H9 (cell line): ENCODE data around the gene NLRP1. TPM values are rescaled to one million over a fixed set of nuclear protein-coding genes. Genes with fewer than 3 reads are reported as not detected.

ENCODE experiments used
- DNase-seq: peaks from one replicate; pipeline ENCODE4 v3.0.0-alpha.2; 2017
- H2AFZ ChIP-seq: one replicate; pipeline ENCODE4 v1.6.1; 2013; ENCODE audit warnings: mild to moderate bottlenecking, low read length, control low read depth, moderate library complexity
- H2AK5ac ChIP-seq: 2 replicates; pipeline ENCODE4 v1.6.1; 2013; ENCODE audit warnings: low read length, control low read depth, mixed read lengths; ENCODE audit not compliant: insufficient read length
- H2BK120ac ChIP-seq: one replicate; pipeline ENCODE4 v1.6.1; 2013; ENCODE audit warnings: low read depth, mild to moderate bottlenecking, low read length, control low read depth, inconsistent platforms; ENCODE audit not compliant: poor library complexity, severe bottlenecking
- H2BK12ac ChIP-seq: 2 replicates; pipeline ENCODE4 v1.6.1; 2013; ENCODE audit warnings: low read length, control low read depth, mixed read lengths, low read depth; ENCODE audit not compliant: insufficient read length
- H2BK15ac ChIP-seq: 2 replicates; pipeline ENCODE4 v1.6.1; 2013; ENCODE audit warnings: low read depth, low read length, control low read depth
- H2BK20ac ChIP-seq: one replicate; pipeline ENCODE4 v1.6.1; 2013; ENCODE audit warnings: low read depth, mild to moderate bottlenecking, low read length, control low read depth, inconsistent platforms; ENCODE audit not compliant: poor library complexity, severe bottlenecking
- H2BK5ac ChIP-seq: 2 replicates; pipeline ENCODE4 v1.6.1; 2013; ENCODE audit warnings: low read length, control low read depth, mixed read lengths; ENCODE audit not compliant: insufficient read length
- H3K14ac ChIP-seq: 2 replicates; pipeline ENCODE4 v1.6.1; 2013; ENCODE audit warnings: low read length, control low read depth; ENCODE audit not compliant: insufficient read depth
- H3K18ac ChIP-seq: 2 replicates; pipeline ENCODE4 v1.6.1; 2013; ENCODE audit warnings: low read depth, mild to moderate bottlenecking, mixed read lengths, low read length, control low read depth; ENCODE audit not compliant: insufficient read length
- H3K23ac ChIP-seq: 2 replicates; pipeline ENCODE4 v1.6.1; 2013; ENCODE audit warnings: low read length, control low read depth, mixed read lengths, low read depth; ENCODE audit not compliant: insufficient read length
- H3K23me2 ChIP-seq: 2 replicates; pipeline ENCODE4 v1.6.1; 2013; ENCODE audit warnings: low read depth, mild to moderate bottlenecking, mixed read lengths, low read length, control low read depth; ENCODE audit not compliant: insufficient read length, poor library complexity, severe bottlenecking
- H3K27ac ChIP-seq: 2 replicates; pipeline ENCODE4 v1.5.1; 2013; ENCODE audit warnings: low read length, control low read depth, mixed read lengths, low read depth; ENCODE audit not compliant: insufficient read length
- H3K27me3 ChIP-seq: 2 replicates; pipeline ENCODE4 v1.6.1; 2013; ENCODE audit warnings: low read length, control low read depth, inconsistent platforms; ENCODE audit not compliant: insufficient read depth
- H3K4ac ChIP-seq: 2 replicates; pipeline ENCODE4 v1.6.1; 2013; ENCODE audit warnings: low read depth, mild to moderate bottlenecking, control low read depth, inconsistent platforms, low read length, moderate library complexity
- H3K4me1 ChIP-seq: 2 replicates; pipeline ENCODE4 v1.6.1; 2013; ENCODE audit warnings: low read length, control low read depth, inconsistent platforms; ENCODE audit not compliant: insufficient read depth
- H3K4me2 ChIP-seq: 2 replicates; pipeline ENCODE4 v1.6.1; 2013; ENCODE audit warnings: low read length, control low read depth, mixed read lengths; ENCODE audit not compliant: insufficient read length, insufficient read depth
- H3K56ac ChIP-seq: 2 replicates; pipeline ENCODE4 v1.6.1; 2013; ENCODE audit warnings: low read depth, mild to moderate bottlenecking, mixed read lengths, low read length, control low read depth; ENCODE audit not compliant: insufficient read length
- H3K79me1 ChIP-seq: 2 replicates; pipeline ENCODE4 v1.6.1; 2013; ENCODE audit warnings: low read depth, mild to moderate bottlenecking, moderate library complexity, low read length, control low read depth, inconsistent platforms; ENCODE audit not compliant: insufficient read depth, poor library complexity, severe bottlenecking
- H3K79me2 ChIP-seq: 2 replicates; pipeline ENCODE4 v1.6.1; 2013; ENCODE audit warnings: low read length, control low read depth, inconsistent platforms; ENCODE audit not compliant: insufficient read depth
- H3K9ac ChIP-seq: 2 replicates; pipeline ENCODE4 v1.6.1; 2013; ENCODE audit warnings: low read length, control low read depth, mixed read lengths; ENCODE audit not compliant: insufficient read length; ENCODE audit errors: extremely low read depth
- H3K9me3 ChIP-seq: one replicate; pipeline ENCODE4 v1.6.1; 2013; ENCODE audit warnings: low read depth, low read length, inconsistent platforms; ENCODE audit not compliant: control insufficient read depth
- H3T11ph ChIP-seq: one replicate; pipeline ENCODE4 v1.6.1; 2013; ENCODE audit warnings: mild to moderate bottlenecking, low read length, control low read depth, inconsistent platforms
- H4K20me1 ChIP-seq: one replicate; pipeline ENCODE4 v1.6.1; 2013; ENCODE audit not compliant: control insufficient read depth, insufficient read length, insufficient read depth
- H4K5ac ChIP-seq: 2 replicates; pipeline ENCODE4 v1.6.1; 2013; ENCODE audit warnings: low read depth, mild to moderate bottlenecking, mixed read lengths, low read length, control low read depth; ENCODE audit not compliant: insufficient read length
- H4K8ac ChIP-seq: replicated peaks from 2 replicates; pipeline ENCODE4 v1.6.1; 2013; ENCODE audit warnings: low read length, control low read depth, mixed read lengths, low read depth; ENCODE audit not compliant: insufficient read length
- H4K91ac ChIP-seq: 2 replicates; pipeline ENCODE4 v1.6.1; 2013; ENCODE audit warnings: low read depth, mild to moderate bottlenecking, moderate library complexity, mixed read lengths, low read length, control low read depth; ENCODE audit not compliant: insufficient read length
- H3K27ac Mint-ChIP-seq, 3 experiments: 2 replicates in 2 of 3; 3 replicates in 1 of 3; pipeline ENCODE4 v1.8.0; 2020 to 2021; ENCODE audit warnings: mixed read lengths in 3 of 3, mild to moderate bottlenecking in 1 of 3, moderate library complexity in 1 of 3
- H3K27me3 Mint-ChIP-seq: 2 replicates; pipeline ENCODE4 v1.8.0; 2021; ENCODE audit warnings: low read depth, mild to moderate bottlenecking, moderate library complexity, mixed read lengths
- H3K36me3 Mint-ChIP-seq, 3 experiments: 2 replicates in 2 of 3; 3 replicates in 1 of 3; pipeline ENCODE4 v1.8.0; 2020 to 2021; ENCODE audit warnings: low read depth in 3 of 3, mixed read lengths in 3 of 3; ENCODE audit not compliant: insufficient read depth in 1 of 3
- H3K4me1 Mint-ChIP-seq, 2 experiments: 2 replicates each; pipeline ENCODE4 v1.8.0; 2020; ENCODE audit warnings: mixed read lengths in 2 of 2
- H3K4me3 Mint-ChIP-seq, 2 experiments: 2 replicates in 1 of 2; 3 replicates in 1 of 2; pipeline ENCODE4 v1.8.0; 2020 to 2021; ENCODE audit warnings: mild to moderate bottlenecking in 2 of 2, mixed read lengths in 2 of 2, moderate library complexity in 1 of 2
- H3K9me3 Mint-ChIP-seq, 2 experiments: 2 replicates in 1 of 2; 3 replicates in 1 of 2; pipeline ENCODE4 v1.8.0; 2020; ENCODE audit warnings: mild to moderate bottlenecking in 2 of 2, mixed read lengths in 2 of 2, moderate library complexity in 1 of 2
- CTCF ChIP-seq: fragments of 200-600 bp; sonication (generic); conservative IDR thresholded peaks from 3 replicates; pipeline ENCODE4 v1.8.0; 2021; ENCODE audit warnings: antibody characterized with exemption, mild to moderate bottlenecking
- WGBS: extraction: QIAGEN DNeasy Blood & Tissue Kit; methylation state at CpG from one replicate; pipeline ENCODE4 v1.1.7; 2013; ENCODE audit warnings: missing lambda C conversion rate, low lambda C conversion rate, mixed read lengths; ENCODE audit not compliant: insufficient read length; ENCODE audit errors: extremely low coverage; 5-methylcytosine and 5-hydroxymethylcytosine counted together
- total RNA-seq: library from RNA; stranded (reverse); gene quantifications from 2 replicates; pipeline ENCODE4 v1.2.1, GENCODE V29; 2021

The NLRP1 gene
- total RNA-seq, 1 experiment from 2014 or later = 12.1 TPM

- Mint-ChIP-seq H3K27ac (no peak overlapping the region), H3K27me3 (peaks cover 2% of the 10 kb centered on the region; the same call in 1 of the 2 replicates)
These were observed 37.4 kb upstream of the NLRP1 start for GRCh38 chr17:5621729-5622128.

More at GRCh38 chr17:5621729-5622128, 37.4 kb upstream of the NLRP1 start:
- no CpG with 5 or more reads among the region's 2 CpGs for WGBS
- H3K9ac ChIP-seq = no peak overlapping the region
- no peaks in the 10 kb centered on the region for H3K4me1 ChIP-seq
- no peak overlapping the region for H3K4ac ChIP-seq
- no peak overlapping the region for H3K18ac ChIP-seq
- Mint-ChIP-seq H3K36me3 (no peaks in the 10 kb centered on the region), H3K4me3 (no peak overlapping the region), H3K4me1 (no peaks in the 10 kb centered on the region), H3K9me3 (no peaks in the 10 kb centered on the region)
- H3K4me2 ChIP-seq = no peak overlapping the region
- H3K27ac ChIP-seq = no peak overlapping the region
- H3K14ac ChIP-seq = no peak overlapping the region
- no peak overlapping the region for H2BK12ac ChIP-seq
- H2AFZ ChIP-seq = no peak overlapping the region
- no peak overlapping the region for H4K5ac ChIP-seq
- no peak overlapping the region for H2BK5ac ChIP-seq
- H3K79me2 ChIP-seq = no peaks in the 10 kb centered on the region
- H2BK20ac ChIP-seq = no peak overlapping the region
- H3K79me1 ChIP-seq = no peaks in the 10 kb centered on the region
- no peak overlapping the region for H2BK120ac ChIP-seq
- no peaks in the 10 kb centered on the region for H4K20me1 ChIP-seq
- H3K9me3 ChIP-seq = no peaks in the 10 kb centered on the region
- no peak overlapping the region for H4K8ac ChIP-seq
- H3K23ac ChIP-seq = no peak overlapping the region
- no peak overlapping the region for H3K56ac ChIP-seq
- no peak for TF ChIP-seq CTCF
- no peak overlapping the region for H4K91ac ChIP-seq
- H3K23me2 ChIP-seq = no peaks in the 10 kb centered on the region
- no peaks in the 10 kb centered on the region; the same call in 1 of the 2 replicates for H3K27me3 ChIP-seq
- no peak overlapping the region for H2AK5ac ChIP-seq
- no peak for DNase-seq
- no peak overlapping the region for H3T11ph ChIP-seq
- no peak overlapping the region for H2BK15ac ChIP-seq
